ENCODE measurements around the gene TANGO2. TPM values are rescaled to one million over a fixed set of nuclear protein-coding genes. Genes with fewer than 3 reads are reported as not detected.

TANGO2 gene
- total RNA-seq, 1 experiment from 2014 or later, result 13.9 TPM

GRCh38 chr22:20000246-20001081 is 20.4 kb upstream of the TANGO2 start:
- intact Hi-C loops (cut with micrococcal nuclease), result no loop called here
- H3K9me3 Mint-ChIP-seq (ENCODE audit: unreplicated experiment), result peaks cover 20% of the 10 kb centered on the region
- CTCF ChIA-PET, result no interaction called here
- no peaks in the 10 kb centered on the region for H3K27me3 Mint-ChIP-seq (ENCODE audit: insufficient read depth, unreplicated experiment)
- H3K4me3 Mint-ChIP-seq (ENCODE audit: unreplicated experiment), result no peak overlapping the region
- no peak for DNase-seq (ENCODE audit: unreplicated experiment)
- no TSS peak for BruUV-seq (replicated peaks)
- H3K4me1 Mint-ChIP-seq (ENCODE audit: insufficient read depth, unreplicated experiment), result no peaks in the 10 kb centered on the region
- POLR2A ChIA-PET, result no interaction called here
- H3K36me3 Mint-ChIP-seq (ENCODE audit: insufficient read depth, unreplicated experiment), result no peaks in the 10 kb centered on the region
- no peak for TF ChIP-seq CTCF (IDR thresholded peaks at IDR 0.05; ENCODE audit: unreplicated experiment)
- no peak overlapping the region for H3K27ac Mint-ChIP-seq (ENCODE audit: low read depth, unreplicated experiment)

GRCh38 chr22:20001082-20001638 is 19.8 kb upstream of the TANGO2 start:
- H3K27me3 Mint-ChIP-seq (ENCODE audit: insufficient read depth, unreplicated experiment), result no peaks in the 10 kb centered on the region
- ChIA-PET POLR2A (no interaction called here), CTCF (interaction anchor here (0.7 kb wide), 1 partner anchor 9 kb away, joined by 3 read pairs; no protein-coding TSS in a partner anchor)
- no TSS peak for BruUV-seq (replicated peaks)
- DNase-seq (ENCODE audit: unreplicated experiment), result no peak
- no peak overlapping the region for H3K27ac Mint-ChIP-seq (ENCODE audit: low read depth, unreplicated experiment)
- H3K4me1 Mint-ChIP-seq (ENCODE audit: insufficient read depth, unreplicated experiment), result no peaks in the 10 kb centered on the region
- no peak for TF ChIP-seq CTCF (IDR thresholded peaks at IDR 0.05; ENCODE audit: unreplicated experiment)
- intact Hi-C loops (cut with micrococcal nuclease), result no loop called here
- no peak overlapping the region for H3K4me3 Mint-ChIP-seq (ENCODE audit: unreplicated experiment)
- peaks cover 20% of the 10 kb centered on the region for H3K9me3 Mint-ChIP-seq (ENCODE audit: unreplicated experiment)
- H3K36me3 Mint-ChIP-seq (ENCODE audit: insufficient read depth, unreplicated experiment), result no peaks in the 10 kb centered on the region

GRCh38 chr22:20002128-20002527 is 18.8 kb upstream of the TANGO2 start:
- no peak for TF ChIP-seq CTCF (IDR thresholded peaks at IDR 0.05; ENCODE audit: unreplicated experiment)
- ChIA-PET POLR2A (no interaction called here), CTCF (no interaction called here)

GRCh38 chr22:20002636-20003035 is 18.3 kb upstream of the TANGO2 start:
- Mint-ChIP-seq H3K4me3 (ENCODE audit: unreplicated experiment) (no peak overlapping the region), H3K36me3 (ENCODE audit: insufficient read depth, unreplicated experiment) (no peaks in the 10 kb centered on the region), H3K27me3 (ENCODE audit: insufficient read depth, unreplicated experiment) (no peaks in the 10 kb centered on the region), H3K27ac (ENCODE audit: low read depth, unreplicated experiment) (no peak overlapping the region), H3K9me3 (ENCODE audit: unreplicated experiment) (peaks cover 20% of the 10 kb centered on the region), H3K4me1 (ENCODE audit: insufficient read depth, unreplicated experiment) (no peaks in the 10 kb centered on the region)
- CTCF ChIA-PET, result no interaction called here
- POLR2A ChIA-PET, result interaction anchor here (1.2 kb wide), 1 partner anchor 19 kb away, joined by 3 read pairs; no protein-coding TSS in a partner anchor
- intact Hi-C loops (cut with micrococcal nuclease), result no loop called here
- BruUV-seq (replicated peaks), result no TSS peak
- DNase-seq (ENCODE audit: unreplicated experiment), result no peak
- no peak for TF ChIP-seq CTCF (IDR thresholded peaks at IDR 0.05; ENCODE audit: unreplicated experiment)

More at GRCh38 chr22:20002128-20002527, 18.8 kb upstream of the TANGO2 start:
- no peaks in the 10 kb centered on the region for H3K36me3 Mint-ChIP-seq (ENCODE audit: insufficient read depth, unreplicated experiment)
- intact Hi-C loops (cut with micrococcal nuclease), result no loop called here
- BruUV-seq (replicated peaks), result no TSS peak
- peaks cover 20% of the 10 kb centered on the region for H3K9me3 Mint-ChIP-seq (ENCODE audit: unreplicated experiment)
- H3K4me3 Mint-ChIP-seq (ENCODE audit: unreplicated experiment), result no peak overlapping the region
- no peak for DNase-seq (ENCODE audit: unreplicated experiment)
- H3K4me1 Mint-ChIP-seq (ENCODE audit: insufficient read depth, unreplicated experiment), result no peaks in the 10 kb centered on the region
- no peaks in the 10 kb centered on the region for H3K27me3 Mint-ChIP-seq (ENCODE audit: insufficient read depth, unreplicated experiment)
- H3K27ac Mint-ChIP-seq (ENCODE audit: low read depth, unreplicated experiment), result no peak overlapping the region
